Heart right ventricle (tissue), 16 donors: ENCODE measurements around the gene SEMA5A. TPM values are rescaled to one million over a fixed set of nuclear protein-coding genes. Genes with fewer than 3 reads are reported as not detected.

Experiments
- ATAC-seq, 8 donors: fragments of 200-7000 bp; cut with Tn5 transposase; one replicate each; pipeline ENCODE4 v1.9.1; 2020; ENCODE audit warnings: mild to moderate bottlenecking in 8 of 8, moderate library complexity in 8 of 8, moderate number of reproducible peaks in 1 of 8
- DNase-seq, 2 donors: peaks; one replicate each; pipeline ENCODE4 v3.0.0-alpha.2; 2020
- H3K27ac ChIP-seq, 10 donors: fragments of 200-600 bp; sonication (generic) in 2 of 10; one replicate each; pipeline versions ENCODE4 v1.5.0 to v1.8.0; 2020 to 2022; ENCODE audit warnings: mild to moderate bottlenecking in 3 of 10
- H3K27me3 ChIP-seq, 7 donors: fragments of 200-600 bp; one replicate each; pipeline ENCODE4 v1.8.0; 2021 to 2022; ENCODE audit warnings: mild to moderate bottlenecking in 2 of 7
- H3K36me3 ChIP-seq, 9 donors: fragments of 200-600 bp; sonication (generic) in 1 of 9; one replicate each; pipeline versions ENCODE4 v1.5.0 to v1.8.0; 2020 to 2022; ENCODE audit warnings: mild to moderate bottlenecking in 2 of 9
- H3K4me1 ChIP-seq, 9 donors: fragments of 200-600 bp; sonication (generic) in 1 of 9; one replicate each; pipeline versions ENCODE4 v1.5.0 to v1.8.0; 2020 to 2022; ENCODE audit warnings: mild to moderate bottlenecking in 4 of 9
- H3K4me3 ChIP-seq, 10 donors: fragments of 200-600 bp; sonication (generic) in 2 of 10; one replicate each; pipeline versions ENCODE4 v1.5.0 to v1.8.0; 2020 to 2022; ENCODE audit warnings: mild to moderate bottlenecking in 7 of 10, moderate library complexity in 2 of 10
- H3K9me3 ChIP-seq, 11 donors: fragments of 200-600 bp in 10 of 11; sonication (generic) in 2 of 11; one replicate each; pipeline versions ENCODE4 v1.5.0 to v1.8.0; 2013 to 2022; ENCODE audit warnings: mild to moderate bottlenecking in 2 of 11, control low read depth in 1 of 11, moderate library complexity in 1 of 11
- CTCF ChIP-seq, 9 donors: fragments of 200-600 bp; sonication (generic) in 2 of 9; IDR thresholded peaks; one replicate each; pipeline versions ENCODE4 v1.5.0 to v1.8.0; 2021 to 2022; ENCODE audit warnings: antibody characterized with exemption in 9 of 9, mild to moderate bottlenecking in 5 of 9, moderate library complexity in 1 of 9
- WGBS, 2 donors: extraction: QIAGEN DNeasy Blood & Tissue Kit; methylation state at CpG; one replicate each; pipeline ENCODE4 v1.1.7; 2013; ENCODE audit warnings: inconsistent platforms in 1 of 2; 5-methylcytosine and 5-hydroxymethylcytosine counted together
- intact Hi-C, 10 donors: fragments of 100-400 bp; cut with DNase I; formaldehyde crosslinking; loops; one replicate each; pipeline versions ENCODE4 v1.11.1 to v1.14.2; 2022
- polyA plus RNA-seq, 2 donors: library from polyadenylated mRNA; stranded (reverse); fragments of 200-250 nt; gene quantifications; one replicate each; pipeline ENCODE4 v1.2.3, GENCODE V29; 2013
- total RNA-seq, 10 donors: library from RNA; stranded (reverse); fragmentation: NEBNext Ultra II Directional in 3 of 10; extraction: Animal tissue kit (Norgen Biotek cat#: 25700) in 3 of 10; gene quantifications; one replicate each; pipeline versions ENCODE4 v1.2.1 to v1.2.4, GENCODE V29; 2021 to 2023
- donor health status: Arrhythmogenic right ventricular cardiomyopathy.
- donor health status: ischemic (EF 13 %, LVEDD 7.1; RV severe dilation, severe dysfunction).
- donor health status: healthy with polysubstance abuse.
- donor health status: DM: no; HTN: yes; CAD: no.
- donor health status: DM: no; HTN: no; CAD: no.
- donor health status: ischemic (EF 25% LVEDD 6.9; RV normal size, moderate dysfunction).
- donor health status: ischemic (EF 25% LVEDD 5.7; RV mildly dilated, moderate dysfunction).
- donor health status: healthy.
- donor health status: DM: yes; HTN: yes; CAD: no.
- donor health status: Ischemic cardiomyopathy.
- donor health status: ischemic (EF 35%, LVEDD 5.7; RV mildly dilated, moderate dysfunction).
- donor health status: nonischemic (EF 11% LVEDD 7.7; RV severe dilation, severe dysfunction).
- donor health status: DM: yes; HTN: yes; CAD: no.
- donor health status: PGD.
- donor health status: ischemic (EF 29% LVEDD 5.4; RV normal size, mild dysfunction).
- donor health status: nonischemic (EF 23%, LVEDD 6.1; RV moderate dilation, normal function).

SEMA5A gene
- total and polyA plus RNA-seq, 12 donors, result 1.9 to 71.5 (median 48.0) TPM

- H3K27me3 ChIP-seq, result no peaks in the 10 kb centered on the region
- ATAC-seq (peak in 5 of 8 donors; percentile 41 to 59 (median 59)), DNase-seq (no peak)
- no peak overlapping the region for H3K4me3 ChIP-seq
- 54 to 68% methylated on average over 4 of the region's 4 CpGs for WGBS, 2 donors
- H3K4me1 ChIP-seq, result peaks cover 0 to 2% (median 0%) of the 10 kb centered on the region in 9 donors
- intact Hi-C loops, result no loop called here
- H3K9me3 ChIP-seq, result no peaks in the 10 kb centered on the region
- H3K27ac ChIP-seq, result peak overlapping the region in 1 of 10 donors; percentile 47
- peaks cover 0 to 19% (median 0%) of the 10 kb centered on the region in 9 donors for H3K36me3 ChIP-seq
- peak in 1 of 9 donors; percentile 10 for TF ChIP-seq CTCF (IDR thresholded peaks at IDR 0.05)
Measured at GRCh38 chr5:9188956-9189355, 356.9 kb downstream of the SEMA5A start.

GRCh38 chr5:9188131-9188530, 357.7 kb downstream of the SEMA5A start:
- no peak for TF ChIP-seq CTCF (IDR thresholded peaks at IDR 0.05)
- Histone ChIP-seq H3K9me3 (no peaks in the 10 kb centered on the region), H3K4me1 (peaks cover 0 to 2% (median 0%) of the 10 kb centered on the region in 9 donors), H3K4me3 (no peak overlapping the region), H3K27me3 (no peaks in the 10 kb centered on the region), H3K36me3 (peaks cover 0 to 18% (median 0%) of the 10 kb centered on the region in 9 donors), H3K27ac (peak overlapping the region in 1 of 10 donors; percentile 47)
- WGBS, 2 donors, result 74 to 89% methylated on average over 5 of the region's 5 CpGs
- ATAC-seq, result peak in 1 of 8 donors; percentile 58
- DNase-seq, result no peak
- intact Hi-C loops, result no loop called here

- Histone ChIP-seq H3K27ac (peak overlapping the region in 1 of 10 donors; percentile 36), H3K9me3 (no peaks in the 10 kb centered on the region), H3K36me3 (peaks cover 0 to 13% (median 0%) of the 10 kb centered on the region in 9 donors), H3K4me1 (peaks cover 0 to 2% (median 0%) of the 10 kb centered on the region in 9 donors), H3K4me3 (no peak overlapping the region), H3K27me3 (no peaks in the 10 kb centered on the region)
- no peak for DNase-seq
- TF ChIP-seq CTCF (IDR thresholded peaks at IDR 0.05), result no peak
- ATAC-seq, result no peak
- intact Hi-C loops, result no loop called here
- WGBS, 2 donors, result 91 to 95% methylated on average over 5 of the region's 5 CpGs
Measured at GRCh38 chr5:9187614-9188013, 358.3 kb downstream of the SEMA5A start.

- DNase-seq (no peak), ATAC-seq (no peak)
- H3K27me3 ChIP-seq, result no peaks in the 10 kb centered on the region
- intact Hi-C loops, result no loop called here
- H3K36me3 ChIP-seq, result peaks cover 0 to 4% (median 0%) of the 10 kb centered on the region in 9 donors
- WGBS, 2 donors, result 88% methylated on average over 1 of the region's 1 CpG
- H3K9me3 ChIP-seq, result no peaks in the 10 kb centered on the region
- peaks cover 0 to 2% (median 0%) of the 10 kb centered on the region in 9 donors for H3K4me1 ChIP-seq
- no peak overlapping the region for H3K4me3 ChIP-seq
- no peak overlapping the region for H3K27ac ChIP-seq
- no peak for TF ChIP-seq CTCF (IDR thresholded peaks at IDR 0.05)
Measured at GRCh38 chr5:9186069-9186468, 359.8 kb downstream of the SEMA5A start.
